ENCODE results near the gene C5orf24.
A peak's percentile ranks its signal among the peaks of the same experiment; 100 is the strongest.
"Not testable (repeated sequence)": the region's sequence is repeated elsewhere in the genome, so short reads cannot be mapped to it uniquely, and the experiment has no call there.

The C5orf24 gene

GRCh38 chr5:134873494-134873893 is 27.7 kb downstream of the C5orf24 start:
- Histone ChIP-seq H3K9ac (ENCODE audit: low read length) (peak overlapping the region; percentile 68), H3K9me3 (ENCODE audit: control insufficient read depth, low read length) (no peaks in the 10 kb centered on the region), H3K4me1 (ENCODE audit: control insufficient read depth, insufficient read depth, low read length) (peaks cover 12% of the 10 kb centered on the region), H3K4me3 (ENCODE audit: low read length) (peak overlapping the region; percentile 12), H3K27me3 (ENCODE audit: control insufficient read depth, insufficient read depth, low read length) (no peaks in the 10 kb centered on the region), H3K36me3 (ENCODE audit: control insufficient read depth, insufficient read depth, low read length) (no peaks in the 10 kb centered on the region)

- no peaks in the 10 kb centered on the region for H3K9me3 ChIP-seq (ENCODE audit: control insufficient read depth, low read length)
- H3K4me1 ChIP-seq (ENCODE audit: control insufficient read depth, insufficient read depth, low read length), result peaks cover 12% of the 10 kb centered on the region
These were observed 28.4 kb downstream of the C5orf24 start, which contains the start of gene TXNDC15 for GRCh38 chr5:134873987-134874830. TSS of gene TXNDC15 (plus strand) at chr5:134874371. CDS start at chr5:134874428, 57 bp downstream.

GRCh38 chr5:134874831-134875655 is 29.3 kb downstream of the C5orf24 start:
- H3K9ac ChIP-seq (ENCODE audit: low read length), result peak overlapping the region; percentile 68
- H3K9me3 ChIP-seq (ENCODE audit: control insufficient read depth, low read length), result no peaks in the 10 kb centered on the region
- peak overlapping the region; percentile 94 for H3K4me3 ChIP-seq (ENCODE audit: low read length)
- H3K4me1 ChIP-seq (ENCODE audit: control insufficient read depth, insufficient read depth, low read length), result peaks cover 12% of the 10 kb centered on the region
- no peaks in the 10 kb centered on the region for H3K27me3 ChIP-seq (ENCODE audit: control insufficient read depth, insufficient read depth, low read length)
- no peaks in the 10 kb centered on the region for H3K36me3 ChIP-seq (ENCODE audit: control insufficient read depth, insufficient read depth, low read length)

More at GRCh38 chr5:134873987-134874830, 28.4 kb downstream of the C5orf24 start, which contains the start of gene TXNDC15:
- Histone ChIP-seq H3K36me3 (ENCODE audit: control insufficient read depth, insufficient read depth, low read length) (no peaks in the 10 kb centered on the region), H3K9ac (ENCODE audit: low read length) (peak within 1 kb of the TSS; percentile 68), H3K4me3 (ENCODE audit: low read length) (peak within 1 kb of the TSS; percentile 94), H3K27me3 (ENCODE audit: control insufficient read depth, insufficient read depth, low read length) (no peaks in the 10 kb centered on the region)

GRCh38 chr5:134877159-134877558 is 31.4 kb downstream of the C5orf24 start:
- Histone ChIP-seq H3K9me3 (ENCODE audit: control insufficient read depth, low read length) (no peaks in the 10 kb centered on the region), H3K4me3 (ENCODE audit: low read length) (no peak overlapping the region), H3K9ac (ENCODE audit: low read length) (no peak overlapping the region), H3K27me3 (ENCODE audit: control insufficient read depth, insufficient read depth, low read length) (no peaks in the 10 kb centered on the region), H3K36me3 (ENCODE audit: control insufficient read depth, insufficient read depth, low read length) (no peaks in the 10 kb centered on the region), H3K4me1 (ENCODE audit: control insufficient read depth, insufficient read depth, low read length) (peaks cover 12% of the 10 kb centered on the region)

GRCh38 chr5:134878403-134878802 is 32.6 kb downstream of the C5orf24 start:
- Histone ChIP-seq H3K4me1 (ENCODE audit: control insufficient read depth, insufficient read depth, low read length) (peaks cover 11% of the 10 kb centered on the region), H3K4me3 (ENCODE audit: low read length) (no peak overlapping the region), H3K27me3 (ENCODE audit: control insufficient read depth, insufficient read depth, low read length) (no peaks in the 10 kb centered on the region), H3K9ac (ENCODE audit: low read length) (no peak overlapping the region), H3K36me3 (ENCODE audit: control insufficient read depth, insufficient read depth, low read length) (no peaks in the 10 kb centered on the region), H3K9me3 (ENCODE audit: control insufficient read depth, low read length) (no peaks in the 10 kb centered on the region)

- H3K9me3 ChIP-seq (ENCODE audit: control insufficient read depth, low read length), result no peaks in the 10 kb centered on the region
- no peaks in the 10 kb centered on the region for H3K36me3 ChIP-seq (ENCODE audit: control insufficient read depth, insufficient read depth, low read length)
- H3K9ac ChIP-seq (ENCODE audit: low read length), result no peak overlapping the region
- no peaks in the 10 kb centered on the region for H3K27me3 ChIP-seq (ENCODE audit: control insufficient read depth, insufficient read depth, low read length)
- H3K4me3 ChIP-seq (ENCODE audit: low read length), result no peak overlapping the region
- H3K4me1 ChIP-seq (ENCODE audit: control insufficient read depth, insufficient read depth, low read length), result peaks cover 8% of the 10 kb centered on the region
These were observed 33.7 kb downstream of the C5orf24 start for GRCh38 chr5:134879456-134879855.

GRCh38 chr5:134880937-134881336 is 35.2 kb downstream of the C5orf24 start:
- H3K9me3 ChIP-seq (ENCODE audit: control insufficient read depth, low read length); H3K36me3 ChIP-seq (ENCODE audit: control insufficient read depth, insufficient read depth, low read length); H3K4me3 ChIP-seq (ENCODE audit: low read length); H3K4me1 ChIP-seq (ENCODE audit: control insufficient read depth, insufficient read depth, low read length); H3K9ac ChIP-seq (ENCODE audit: low read length); H3K27me3 ChIP-seq (ENCODE audit: control insufficient read depth, insufficient read depth, low read length): not testable (repeated sequence)

- not testable (repeated sequence) for H3K4me3 ChIP-seq (ENCODE audit: low read length); H3K9ac ChIP-seq (ENCODE audit: low read length); H3K4me1 ChIP-seq (ENCODE audit: control insufficient read depth, insufficient read depth, low read length); H3K9me3 ChIP-seq (ENCODE audit: control insufficient read depth, low read length); H3K36me3 ChIP-seq (ENCODE audit: control insufficient read depth, insufficient read depth, low read length); H3K27me3 ChIP-seq (ENCODE audit: control insufficient read depth, insufficient read depth, low read length)
These were observed 35.9 kb downstream of the C5orf24 start for GRCh38 chr5:134881711-134882110.

- Histone ChIP-seq H3K4me1 (ENCODE audit: control insufficient read depth, insufficient read depth, low read length) (no peaks in the 10 kb centered on the region), H3K36me3 (ENCODE audit: control insufficient read depth, insufficient read depth, low read length) (no peaks in the 10 kb centered on the region), H3K27me3 (ENCODE audit: control insufficient read depth, insufficient read depth, low read length) (no peaks in the 10 kb centered on the region), H3K4me3 (ENCODE audit: low read length) (no peak overlapping the region), H3K9me3 (ENCODE audit: control insufficient read depth, low read length) (no peaks in the 10 kb centered on the region), H3K9ac (ENCODE audit: low read length) (no peak overlapping the region)
These were observed 41.9 kb downstream of the C5orf24 start for GRCh38 chr5:134887593-134888159.

- no peak overlapping the region for H3K9ac ChIP-seq (ENCODE audit: low read length)
These were observed 43.6 kb downstream of the C5orf24 start for GRCh38 chr5:134889335-134889734.

GRCh38 chr5:134891473-134891872 is 45.7 kb downstream of the C5orf24 start:
- no peaks in the 10 kb centered on the region for H3K4me1 ChIP-seq (ENCODE audit: control insufficient read depth, insufficient read depth, low read length)
- no peak overlapping the region for H3K4me3 ChIP-seq (ENCODE audit: low read length)
- H3K9me3 ChIP-seq (ENCODE audit: control insufficient read depth, low read length), result no peaks in the 10 kb centered on the region
- H3K36me3 ChIP-seq (ENCODE audit: control insufficient read depth, insufficient read depth, low read length), result no peaks in the 10 kb centered on the region
- no peak overlapping the region for H3K9ac ChIP-seq (ENCODE audit: low read length)
- no peaks in the 10 kb centered on the region for H3K27me3 ChIP-seq (ENCODE audit: control insufficient read depth, insufficient read depth, low read length)

More at GRCh38 chr5:134889335-134889734, 43.6 kb downstream of the C5orf24 start:
- H3K4me1 ChIP-seq (ENCODE audit: control insufficient read depth, insufficient read depth, low read length), result no peaks in the 10 kb centered on the region
- no peak overlapping the region for H3K4me3 ChIP-seq (ENCODE audit: low read length)
- H3K27me3 ChIP-seq (ENCODE audit: control insufficient read depth, insufficient read depth, low read length), result no peaks in the 10 kb centered on the region
- no peaks in the 10 kb centered on the region for H3K36me3 ChIP-seq (ENCODE audit: control insufficient read depth, insufficient read depth, low read length)
- H3K9me3 ChIP-seq (ENCODE audit: control insufficient read depth, low read length), result no peaks in the 10 kb centered on the region

- no peak overlapping the region for H3K9ac ChIP-seq (ENCODE audit: low read length)
- no peaks in the 10 kb centered on the region for H3K36me3 ChIP-seq (ENCODE audit: control insufficient read depth, insufficient read depth, low read length)
These were observed 46.5 kb downstream of the C5orf24 start for GRCh38 chr5:134892282-134892681.

More at GRCh38 chr5:134892282-134892681, 46.5 kb downstream of the C5orf24 start:
- Histone ChIP-seq H3K9me3 (ENCODE audit: control insufficient read depth, low read length) (no peaks in the 10 kb centered on the region), H3K4me1 (ENCODE audit: control insufficient read depth, insufficient read depth, low read length) (no peaks in the 10 kb centered on the region), H3K27me3 (ENCODE audit: control insufficient read depth, insufficient read depth, low read length) (no peaks in the 10 kb centered on the region), H3K4me3 (ENCODE audit: low read length) (no peak overlapping the region)
